ENCODE results near the gene RESF1. TPM values are rescaled to one million over a fixed set of nuclear protein-coding genes. Genes with fewer than 3 reads are reported as not detected.

Gene RESF1
- 10.6 and 16.9 TPM in 2 replicates for polyA plus RNA-seq (2011; rRNA removed)
- 8.6 and 19.6 TPM in 2 replicates for polyA minus RNA-seq (2011; rRNA and poly(A)+ RNA removed)

- DNase-seq (ENCODE audit: low read depth, low spot score): peak; percentile 43
- ChIA-PET POLR2A (interaction anchor here (0.7 to 0.8 kb wide), 3 partner anchors 124 to 622 kb away, joined by 5 to 7 read pairs (median 5); no protein-coding TSS in a partner anchor), CTCF (interaction anchor here (0.6 to 1.4 kb wide), 4 partner anchors 101 to 797 kb away, joined by 3 to 5 read pairs (median 3); no protein-coding TSS in a partner anchor)
Measured at GRCh38 chr12:31959161-31959700, at the start of gene RESF1. Gene RESF1, plus strand, starts transcription at chr12:31959415. Its CDS starts 21,541 bp downstream, at chr12:31980956.

DNA sequence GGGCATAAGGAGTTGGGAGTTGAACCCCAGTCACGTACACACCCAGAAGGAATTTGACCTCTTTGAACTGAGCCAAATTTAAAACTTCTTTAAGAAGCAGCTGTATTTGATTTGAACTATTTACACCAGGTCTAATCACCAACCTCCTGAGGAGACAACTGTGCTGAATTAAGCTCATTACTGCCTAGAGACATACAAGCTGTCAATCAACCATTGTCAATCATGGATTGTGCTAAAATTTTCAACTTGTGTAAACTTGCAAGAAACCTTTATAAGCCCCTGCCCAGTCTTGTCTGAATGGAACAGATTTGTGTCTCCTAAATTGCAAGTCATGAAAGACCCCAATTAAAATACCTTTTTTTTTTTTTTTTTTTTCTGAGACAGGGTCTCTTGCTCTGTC lies 44.3 kb upstream of the RESF1 start:
- no peaks in the 10 kb centered on the region for H3K27me3 ChIP-seq (ENCODE audit: control insufficient read depth, insufficient read depth, low read length)
- DNase-seq (ENCODE audit: low read depth, low spot score): no peak
- no peak overlapping the region for H3K27ac ChIP-seq (ENCODE audit: low read depth, low read length)
- ChIA-PET CTCF (no interaction called here), POLR2A (no interaction called here)
- no peaks in the 10 kb centered on the region for H3K9me3 ChIP-seq (ENCODE audit: control insufficient read depth, insufficient read depth, low read length)
- TF ChIP-seq, protein P1, sequence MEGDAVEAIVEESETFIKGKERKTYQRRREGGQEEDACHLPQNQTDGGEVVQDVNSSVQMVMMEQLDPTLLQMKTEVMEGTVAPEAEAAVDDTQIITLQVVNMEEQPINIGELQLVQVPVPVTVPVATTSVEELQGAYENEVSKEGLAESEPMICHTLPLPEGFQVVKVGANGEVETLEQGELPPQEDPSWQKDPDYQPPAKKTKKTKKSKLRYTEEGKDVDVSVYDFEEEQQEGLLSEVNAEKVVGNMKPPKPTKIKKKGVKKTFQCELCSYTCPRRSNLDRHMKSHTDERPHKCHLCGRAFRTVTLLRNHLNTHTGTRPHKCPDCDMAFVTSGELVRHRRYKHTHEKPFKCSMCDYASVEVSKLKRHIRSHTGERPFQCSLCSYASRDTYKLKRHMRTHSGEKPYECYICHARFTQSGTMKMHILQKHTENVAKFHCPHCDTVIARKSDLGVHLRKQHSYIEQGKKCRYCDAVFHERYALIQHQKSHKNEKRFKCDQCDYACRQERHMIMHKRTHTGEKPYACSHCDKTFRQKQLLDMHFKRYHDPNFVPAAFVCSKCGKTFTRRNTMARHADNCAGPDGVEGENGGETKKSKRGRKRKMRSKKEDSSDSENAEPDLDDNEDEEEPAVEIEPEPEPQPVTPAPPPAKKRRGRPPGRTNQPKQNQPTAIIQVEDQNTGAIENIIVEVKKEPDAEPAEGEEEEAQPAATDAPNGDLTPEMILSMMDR (IDR thresholded peaks at IDR 0.05; ENCODE audit: low read depth, low read length): no peak
- H3K4me3 ChIP-seq (ENCODE audit: low read depth, low read length): no peak overlapping the region

More at GRCh38 chr12:31959161-31959700, at the start of gene RESF1:
- Histone ChIP-seq H3K4me3 (ENCODE audit: low read depth, low read length) (peak within 1 kb of the TSS; percentile 79), H3K27ac (ENCODE audit: low read depth, low read length) (peak within 1 kb of the TSS; percentile 69), H3K9me3 (ENCODE audit: control insufficient read depth, insufficient read depth, low read length) (no peaks in the 10 kb centered on the region; the same call in 1 of the 2 replicates), H3K27me3 (ENCODE audit: control insufficient read depth, insufficient read depth, low read length) (no peaks in the 10 kb centered on the region)
- TF ChIP-seq, protein P1 (IDR thresholded peaks at IDR 0.05; ENCODE audit: low read depth, low read length): no peak

- no peak for DNase-seq (ENCODE audit: low read depth, low spot score)
- Histone ChIP-seq H3K27ac (ENCODE audit: low read depth, low read length) (no peak overlapping the region), H3K4me3 (ENCODE audit: low read depth, low read length) (no peak overlapping the region), H3K9me3 (ENCODE audit: control insufficient read depth, insufficient read depth, low read length) (no peaks in the 10 kb centered on the region), H3K27me3 (ENCODE audit: control insufficient read depth, insufficient read depth, low read length) (no peaks in the 10 kb centered on the region)
- ChIA-PET CTCF (no interaction called here), POLR2A (no interaction called here)
- TF ChIP-seq, protein P1 (IDR thresholded peaks at IDR 0.05; ENCODE audit: low read depth, low read length): no peak
Measured at GRCh38 chr12:31915446-31915845, 43.8 kb upstream of the RESF1 start.

- no peak for DNase-seq (ENCODE audit: low read depth, low spot score)
- no peaks in the 10 kb centered on the region for H3K27me3 ChIP-seq (ENCODE audit: control insufficient read depth, insufficient read depth, low read length)
- ChIA-PET CTCF (no interaction called here), POLR2A (no interaction called here)
- no peak overlapping the region for H3K27ac ChIP-seq (ENCODE audit: low read depth, low read length)
- H3K9me3 ChIP-seq (ENCODE audit: control insufficient read depth, insufficient read depth, low read length): peaks cover 16% of the 10 kb centered on the region
- TF ChIP-seq, protein P1 (IDR thresholded peaks at IDR 0.05; ENCODE audit: low read depth, low read length): no peak
- no peak overlapping the region for H3K4me3 ChIP-seq (ENCODE audit: low read depth, low read length)
Measured at GRCh38 chr12:31922341-31923062, 36.7 kb upstream of the RESF1 start.

GRCh38 chr12:31923063-31923412 lies 36.2 kb upstream of the RESF1 start:
- Histone ChIP-seq H3K27me3 (ENCODE audit: control insufficient read depth, insufficient read depth, low read length) (no peaks in the 10 kb centered on the region), H3K9me3 (ENCODE audit: control insufficient read depth, insufficient read depth, low read length) (peaks cover 16% of the 10 kb centered on the region), H3K4me3 (ENCODE audit: low read depth, low read length) (no peak overlapping the region), H3K27ac (ENCODE audit: low read depth, low read length) (no peak overlapping the region)
- ChIA-PET POLR2A (no interaction called here), CTCF (no interaction called here)
- no peak for DNase-seq (ENCODE audit: low read depth, low spot score)
- TF ChIP-seq, protein P1 (IDR thresholded peaks at IDR 0.05; ENCODE audit: low read depth, low read length): no peak

Measured in AG04450 (cell line).